Body of pancreas (tissue), 4 donors: ENCODE data around the gene MAPK10.

Experiments used
- CTCF ChIP-seq, 7 experiments: fragments of 450-650 bp in 4 of 7; fragments of 200-600 bp in 3 of 7; sonication (generic) in 3 of 7; IDR thresholded peaks; one replicate each; pipeline ENCODE4 v1.5.1; 2016 to 2019; ENCODE audit warnings: antibody characterized with exemption in 7 of 7
- POLR2A ChIP-seq, 3 donors: fragments of 450-650 bp; IDR thresholded peaks; one replicate each; pipeline ENCODE4 v1.6.1; 2016; ENCODE audit warnings: antibody characterized with exemption in 3 of 3, mild to moderate bottlenecking in 2 of 3

DNA sequence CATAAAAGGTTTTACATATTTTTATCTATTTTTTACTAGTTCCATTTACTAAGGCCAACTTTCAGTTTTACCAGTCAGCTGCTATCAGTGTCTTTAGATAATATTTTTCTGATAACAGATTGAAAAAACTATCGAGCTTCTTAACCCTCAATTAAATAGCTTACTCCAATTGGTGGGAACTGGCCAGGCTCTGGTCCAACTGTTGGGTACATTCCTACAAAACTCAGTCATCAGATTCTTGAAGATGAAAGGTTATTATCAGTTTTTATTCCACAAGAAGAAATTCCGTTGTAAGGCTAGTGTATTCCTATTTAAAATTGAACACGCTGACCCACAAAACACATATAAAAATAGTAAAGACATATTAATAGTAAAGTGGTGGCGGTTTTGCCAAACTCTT lies 346.2 kb downstream of the MAPK10 start:
- TF ChIP-seq CTCF (IDR thresholded peaks at IDR 0.05) (no peak), POLR2A (IDR thresholded peaks at IDR 0.05) (no peak)
